AG10803 (cell line): ENCODE results near the gene CCDC18.
A peak's percentile ranks its signal among the peaks of the same experiment; 100 is the strongest.

Experiments used
- DNase-seq: peaks from one replicate; pipeline ENCODE4 v3.0.0; 2010; ENCODE audit warnings: low read depth
- H3K4me3 ChIP-seq: 2 replicates; pipeline ENCODE4 v1.5.1; 2011; ENCODE audit warnings: mild to moderate bottlenecking, low read length, control low read depth
- TF ChIP-seq, protein P1 (sequence below): conservative IDR thresholded peaks from 2 replicates; pipeline ENCODE4 v1.5.1; 2011; ENCODE audit warnings: mild to moderate bottlenecking, low read length, control low read depth, inconsistent platforms

CCDC18 gene, protein sequence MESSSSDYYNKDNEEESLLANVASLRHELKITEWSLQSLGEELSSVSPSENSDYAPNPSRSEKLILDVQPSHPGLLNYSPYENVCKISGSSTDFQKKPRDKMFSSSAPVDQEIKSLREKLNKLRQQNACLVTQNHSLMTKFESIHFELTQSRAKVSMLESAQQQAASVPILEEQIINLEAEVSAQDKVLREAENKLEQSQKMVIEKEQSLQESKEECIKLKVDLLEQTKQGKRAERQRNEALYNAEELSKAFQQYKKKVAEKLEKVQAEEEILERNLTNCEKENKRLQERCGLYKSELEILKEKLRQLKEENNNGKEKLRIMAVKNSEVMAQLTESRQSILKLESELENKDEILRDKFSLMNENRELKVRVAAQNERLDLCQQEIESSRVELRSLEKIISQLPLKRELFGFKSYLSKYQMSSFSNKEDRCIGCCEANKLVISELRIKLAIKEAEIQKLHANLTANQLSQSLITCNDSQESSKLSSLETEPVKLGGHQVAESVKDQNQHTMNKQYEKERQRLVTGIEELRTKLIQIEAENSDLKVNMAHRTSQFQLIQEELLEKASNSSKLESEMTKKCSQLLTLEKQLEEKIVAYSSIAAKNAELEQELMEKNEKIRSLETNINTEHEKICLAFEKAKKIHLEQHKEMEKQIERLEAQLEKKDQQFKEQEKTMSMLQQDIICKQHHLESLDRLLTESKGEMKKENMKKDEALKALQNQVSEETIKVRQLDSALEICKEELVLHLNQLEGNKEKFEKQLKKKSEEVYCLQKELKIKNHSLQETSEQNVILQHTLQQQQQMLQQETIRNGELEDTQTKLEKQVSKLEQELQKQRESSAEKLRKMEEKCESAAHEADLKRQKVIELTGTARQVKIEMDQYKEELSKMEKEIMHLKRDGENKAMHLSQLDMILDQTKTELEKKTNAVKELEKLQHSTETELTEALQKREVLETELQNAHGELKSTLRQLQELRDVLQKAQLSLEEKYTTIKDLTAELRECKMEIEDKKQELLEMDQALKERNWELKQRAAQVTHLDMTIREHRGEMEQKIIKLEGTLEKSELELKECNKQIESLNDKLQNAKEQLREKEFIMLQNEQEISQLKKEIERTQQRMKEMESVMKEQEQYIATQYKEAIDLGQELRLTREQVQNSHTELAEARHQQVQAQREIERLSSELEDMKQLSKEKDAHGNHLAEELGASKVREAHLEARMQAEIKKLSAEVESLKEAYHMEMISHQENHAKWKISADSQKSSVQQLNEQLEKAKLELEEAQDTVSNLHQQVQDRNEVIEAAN (N-terminal part only)

DNA sequence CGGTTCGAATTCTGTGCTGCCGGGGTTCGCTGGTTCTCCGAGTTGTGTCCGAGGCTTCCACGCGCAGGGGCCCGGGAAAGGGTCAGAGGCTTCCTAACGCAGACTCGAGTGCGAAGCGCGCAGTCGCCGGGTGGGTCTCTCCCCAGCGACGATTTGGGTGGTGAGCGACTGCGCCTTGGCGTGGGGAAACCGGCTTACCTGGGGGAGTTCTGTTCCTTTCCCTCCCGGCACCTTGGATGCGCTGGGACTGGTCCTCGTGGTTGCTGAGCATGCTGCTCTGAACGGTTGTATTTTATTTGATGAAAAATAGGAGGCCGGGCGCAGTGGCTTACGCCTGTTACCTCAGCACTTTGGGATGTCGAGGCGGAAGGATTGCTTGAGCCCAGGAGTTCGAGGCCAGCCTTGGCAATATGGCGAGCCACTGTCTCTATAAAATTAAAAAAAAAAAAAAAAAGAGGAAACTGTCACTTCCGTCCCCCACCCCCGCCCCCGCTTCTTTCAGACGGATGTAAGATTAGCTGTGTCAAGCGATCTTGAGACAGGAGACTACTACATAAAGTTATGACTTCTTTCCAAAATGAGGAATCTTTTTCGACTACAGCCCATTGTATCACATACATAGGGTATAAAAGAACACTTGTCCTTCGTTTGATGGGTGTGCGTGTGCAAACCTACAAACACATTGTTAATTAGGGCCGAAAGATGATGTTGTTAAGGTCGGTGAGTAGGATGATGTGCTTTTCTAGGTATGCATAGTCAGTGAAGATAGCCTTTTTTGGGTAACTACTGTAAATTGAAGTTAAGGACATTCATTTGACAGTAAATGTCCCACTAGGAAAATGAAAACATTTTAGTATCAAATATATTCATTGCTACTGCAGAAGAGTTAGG lies at the start of gene CCDC18:
CCDC18 (plus strand) TSS at position 2 of the 891 bp plus-strand sequence. CDS start 2,638 bp downstream, outside the sequence.
- H3K4me3 ChIP-seq = peak within 1 kb of the TSS; percentile 95
- peak; percentile 8 for DNase-seq
- TF ChIP-seq, protein P1, sequence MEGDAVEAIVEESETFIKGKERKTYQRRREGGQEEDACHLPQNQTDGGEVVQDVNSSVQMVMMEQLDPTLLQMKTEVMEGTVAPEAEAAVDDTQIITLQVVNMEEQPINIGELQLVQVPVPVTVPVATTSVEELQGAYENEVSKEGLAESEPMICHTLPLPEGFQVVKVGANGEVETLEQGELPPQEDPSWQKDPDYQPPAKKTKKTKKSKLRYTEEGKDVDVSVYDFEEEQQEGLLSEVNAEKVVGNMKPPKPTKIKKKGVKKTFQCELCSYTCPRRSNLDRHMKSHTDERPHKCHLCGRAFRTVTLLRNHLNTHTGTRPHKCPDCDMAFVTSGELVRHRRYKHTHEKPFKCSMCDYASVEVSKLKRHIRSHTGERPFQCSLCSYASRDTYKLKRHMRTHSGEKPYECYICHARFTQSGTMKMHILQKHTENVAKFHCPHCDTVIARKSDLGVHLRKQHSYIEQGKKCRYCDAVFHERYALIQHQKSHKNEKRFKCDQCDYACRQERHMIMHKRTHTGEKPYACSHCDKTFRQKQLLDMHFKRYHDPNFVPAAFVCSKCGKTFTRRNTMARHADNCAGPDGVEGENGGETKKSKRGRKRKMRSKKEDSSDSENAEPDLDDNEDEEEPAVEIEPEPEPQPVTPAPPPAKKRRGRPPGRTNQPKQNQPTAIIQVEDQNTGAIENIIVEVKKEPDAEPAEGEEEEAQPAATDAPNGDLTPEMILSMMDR = no peak

DNA sequence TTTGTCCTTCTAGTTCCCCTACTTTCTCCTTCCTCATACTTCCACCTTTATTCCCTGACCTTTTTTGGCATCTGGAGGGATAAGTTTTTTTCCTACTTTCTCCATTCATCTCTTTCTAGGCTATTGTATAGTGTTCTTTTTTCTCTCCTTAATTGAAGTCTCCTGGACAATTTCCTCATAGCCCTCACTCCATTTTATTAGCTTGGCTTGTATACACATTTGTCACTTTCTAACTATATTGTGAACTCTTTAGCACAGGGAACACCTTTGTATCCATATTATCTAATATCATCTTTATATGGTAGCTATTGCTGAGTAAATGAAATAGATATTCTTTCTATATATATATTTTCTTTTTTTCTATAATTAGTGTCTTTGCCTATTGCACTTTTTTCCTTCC lies 47.9 kb upstream of the CCDC18 start:
- H3K4me3 ChIP-seq = no peak overlapping the region
- TF ChIP-seq, protein P1 = no peak
- DNase-seq = no peak

DNA sequence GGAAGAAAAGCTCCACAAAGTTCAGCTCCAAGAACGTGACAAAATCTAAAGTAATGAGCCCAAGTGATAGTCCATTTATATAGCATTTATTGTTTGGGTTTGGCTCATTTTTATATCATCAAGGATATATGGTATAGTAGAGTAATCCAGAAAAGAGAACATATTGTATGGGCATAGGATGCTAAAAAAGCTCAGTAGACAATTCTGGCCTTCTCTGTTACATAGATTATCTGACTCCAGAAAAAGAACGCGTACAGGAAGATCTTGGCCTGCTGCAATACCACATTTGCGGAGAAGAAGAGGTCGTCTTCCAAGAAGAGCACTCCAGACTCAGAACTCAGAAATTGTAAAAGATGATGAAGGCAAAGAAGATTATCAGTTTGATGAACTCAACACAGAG lies 44.1 kb upstream of the CCDC18 start:
- no peak for DNase-seq
- TF ChIP-seq, protein P1 = no peak
- no peak overlapping the region for H3K4me3 ChIP-seq

DNA sequence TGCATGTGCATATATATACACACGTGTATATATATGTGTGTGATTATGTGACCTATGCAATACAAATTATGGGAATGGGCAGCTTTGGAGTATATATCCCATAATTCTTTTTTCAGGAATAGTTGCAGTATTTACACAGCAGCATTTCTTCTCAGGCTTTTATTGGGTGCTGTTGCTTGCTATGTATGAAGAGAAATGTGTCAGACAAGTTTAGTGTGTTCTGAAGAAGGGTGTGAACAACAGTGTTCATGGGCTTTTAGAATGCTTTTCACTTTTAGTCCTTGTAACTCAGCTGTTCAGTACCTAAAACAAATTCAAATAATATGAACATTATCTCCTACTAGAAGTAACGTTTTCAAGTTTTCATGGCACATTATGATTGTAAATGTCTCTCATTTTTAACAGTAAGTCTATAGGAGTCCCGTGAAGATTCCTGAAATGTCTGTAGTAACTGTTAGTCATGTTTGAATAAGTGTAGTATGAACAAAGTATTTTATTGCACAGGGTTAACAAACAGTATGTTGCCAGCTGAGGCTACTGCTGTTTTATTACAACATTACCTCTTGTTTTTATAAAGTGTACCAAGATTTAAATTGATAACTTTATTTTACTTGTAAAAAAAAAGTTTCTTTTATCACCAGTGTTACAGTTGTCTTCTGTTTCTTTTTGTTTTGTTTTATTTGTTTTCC lies 42.8 kb upstream of the CCDC18 start:
- DNase-seq = no peak
- TF ChIP-seq, protein P1 = no peak
- no peak overlapping the region for H3K4me3 ChIP-seq

DNA sequence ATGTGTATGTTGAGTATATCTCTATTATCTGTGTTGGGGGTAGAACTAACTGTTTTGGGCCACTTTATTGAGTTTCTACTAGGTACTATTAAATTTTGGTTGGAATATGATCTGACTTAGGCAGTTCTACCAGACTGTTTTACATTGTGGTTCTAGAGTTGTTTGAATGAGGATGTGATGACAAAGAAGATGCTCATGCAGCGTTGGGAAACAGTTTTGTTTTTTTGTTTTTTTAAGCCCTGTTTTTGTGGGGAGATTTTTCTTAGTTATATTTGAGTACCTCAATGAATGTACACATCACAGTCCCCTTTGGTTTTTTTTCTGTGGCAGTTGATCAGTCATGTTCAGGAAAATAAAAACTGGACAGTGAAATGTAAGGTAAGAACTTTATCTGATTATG lies 40.4 kb upstream of the CCDC18 start:
- no peak for DNase-seq
- no peak overlapping the region for H3K4me3 ChIP-seq
- TF ChIP-seq, protein P1 = no peak
